ENCODE data around the gene C6orf163.
A peak's percentile ranks its signal among the peaks of the same experiment; 100 is the strongest.

Gene C6orf163

DNA sequence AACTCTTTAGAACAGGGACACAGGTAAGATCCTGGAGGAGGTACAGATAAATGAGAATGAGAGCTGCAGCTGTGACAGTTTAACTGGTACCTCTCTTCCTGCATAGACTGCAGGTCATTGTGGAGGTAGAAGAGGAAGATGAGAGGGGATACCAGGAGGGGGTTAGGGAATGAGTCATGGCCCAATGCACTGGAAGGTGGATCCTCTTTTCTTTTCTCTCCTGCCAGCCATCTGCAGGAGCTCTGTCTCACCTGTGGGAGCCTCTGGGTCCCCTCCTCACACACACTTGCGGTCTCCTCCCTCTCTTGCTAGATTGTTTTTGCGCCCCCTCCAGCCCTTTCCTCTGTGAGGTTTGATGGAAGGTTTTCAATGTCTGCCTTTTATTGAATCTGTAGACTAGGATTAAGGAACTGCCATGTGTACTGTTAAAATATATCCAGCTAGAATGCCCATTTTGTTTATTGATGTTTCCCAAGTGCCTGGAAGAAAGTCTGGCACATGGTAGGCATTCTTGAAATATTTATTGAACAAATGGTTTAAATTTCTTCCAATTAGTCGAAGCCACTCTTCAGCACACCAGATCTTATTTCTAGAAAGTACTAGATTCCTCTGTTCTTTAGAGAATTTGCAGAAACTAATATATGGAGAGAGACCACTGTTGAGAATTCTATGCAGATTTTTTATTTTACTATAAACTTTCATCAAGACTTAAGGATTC is 13.0 kb downstream of the C6orf163 start:
- no peak for DNase-seq (ENCODE audit: low read depth)

DNA sequence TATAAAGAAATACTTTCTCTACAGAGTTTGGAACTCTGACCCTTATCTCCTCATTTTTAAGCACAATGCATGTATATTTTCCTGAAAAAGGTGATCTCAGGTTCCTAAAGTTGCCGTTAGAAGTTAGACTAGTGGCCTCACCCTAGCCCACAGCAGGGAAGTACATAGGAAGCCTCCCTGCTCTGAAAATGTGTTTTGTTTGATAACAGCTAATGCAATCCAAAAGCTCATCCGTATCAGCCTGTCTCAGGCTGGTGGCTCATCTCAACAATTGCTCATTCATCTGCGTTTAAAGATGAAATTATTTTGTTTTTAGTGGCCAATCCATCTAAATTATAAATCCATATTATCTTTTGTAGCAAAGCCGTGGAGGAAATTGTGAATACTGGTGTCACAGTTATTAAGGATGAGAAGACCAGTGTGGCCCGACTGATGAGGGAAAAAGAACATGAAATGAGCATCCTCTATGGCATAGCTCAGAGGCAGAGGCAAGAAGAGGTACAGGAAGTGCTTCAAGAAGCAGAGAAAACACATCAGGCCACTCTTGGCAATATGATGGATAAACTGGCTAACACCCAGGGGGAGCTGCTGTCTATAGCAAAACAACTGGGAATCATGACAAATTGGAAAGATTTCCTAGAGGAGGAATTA is 20.1 kb downstream of the C6orf163 start:
- no peak for DNase-seq (ENCODE audit: low read depth)

DNA sequence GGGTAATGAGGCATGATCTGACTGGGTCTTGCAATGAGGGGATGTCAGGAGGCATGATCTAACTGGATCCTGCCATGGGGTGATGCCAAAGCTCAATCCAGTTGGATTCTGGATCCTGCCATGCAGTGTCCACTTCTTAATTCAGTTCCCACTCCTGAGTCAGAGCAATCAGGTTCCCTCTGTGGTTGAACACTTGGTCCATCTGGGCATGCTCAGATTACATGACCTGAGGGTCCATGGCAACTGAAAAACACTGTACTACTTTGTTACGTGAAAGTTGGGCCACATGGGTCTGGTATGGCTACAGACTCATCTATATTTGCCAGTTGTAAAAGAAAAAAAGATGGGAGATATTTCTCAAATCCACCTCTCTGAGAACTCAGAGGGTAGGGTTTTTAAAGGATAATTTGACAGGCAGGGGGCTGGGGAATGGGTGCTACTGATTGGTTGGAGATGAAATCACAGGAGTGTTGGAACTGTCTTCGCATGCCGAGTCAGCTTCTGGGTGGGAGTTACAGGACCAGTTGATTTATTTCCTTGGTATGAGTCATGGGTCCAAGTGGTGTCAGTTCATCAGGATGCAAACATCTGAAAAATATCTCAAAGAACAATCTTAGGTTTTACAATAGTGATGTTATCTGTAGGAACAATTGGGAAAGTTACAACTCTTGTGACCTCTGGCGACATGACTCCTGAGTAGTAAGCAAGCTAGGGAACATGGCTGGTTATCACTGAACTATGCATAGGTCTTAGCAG is 21.6 kb downstream of the C6orf163 start:
- DNase-seq (ENCODE audit: low read depth) = peak; percentile 43

DNA sequence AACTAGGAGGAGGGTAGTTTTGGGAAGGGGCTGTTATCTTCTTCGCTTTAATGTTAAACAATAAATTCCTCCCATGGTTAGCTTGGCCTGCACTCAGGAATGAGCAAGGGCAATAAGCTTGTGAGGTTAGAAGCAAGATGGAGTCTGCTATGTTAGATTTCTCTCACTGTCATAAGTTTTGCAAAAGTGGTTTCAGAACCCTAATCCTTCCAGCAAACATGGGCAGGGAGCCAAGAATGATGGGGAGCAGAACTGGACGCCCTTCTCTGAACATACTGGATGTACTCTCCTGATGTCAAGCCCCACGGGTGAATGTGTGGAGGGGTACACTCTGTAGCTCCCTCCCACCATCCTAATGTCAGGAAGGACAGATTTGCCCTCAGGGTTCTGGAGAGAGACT is 22.3 kb downstream of the C6orf163 start:
- DNase-seq (ENCODE audit: low read depth) = no peak

DNA sequence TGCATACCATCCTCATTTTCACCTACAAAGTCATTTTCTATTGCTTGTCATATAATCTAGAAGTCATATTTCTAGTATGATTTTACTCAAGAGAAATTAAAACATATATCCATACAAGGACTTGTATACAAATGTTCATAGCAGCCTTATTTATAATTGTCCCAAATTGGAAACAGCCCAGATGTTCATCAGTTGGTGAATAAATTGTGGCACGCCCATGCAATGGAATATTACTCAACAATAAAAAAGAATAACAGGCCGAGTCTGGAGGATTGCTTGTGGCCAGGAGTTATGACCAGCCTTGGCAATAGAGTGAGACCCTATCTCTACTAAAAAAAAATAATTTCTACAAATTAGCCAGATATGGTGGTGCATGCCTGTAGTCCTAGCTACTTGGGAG is 28.8 kb downstream of the C6orf163 start:
- no peak for DNase-seq (ENCODE audit: low read depth)

DNA sequence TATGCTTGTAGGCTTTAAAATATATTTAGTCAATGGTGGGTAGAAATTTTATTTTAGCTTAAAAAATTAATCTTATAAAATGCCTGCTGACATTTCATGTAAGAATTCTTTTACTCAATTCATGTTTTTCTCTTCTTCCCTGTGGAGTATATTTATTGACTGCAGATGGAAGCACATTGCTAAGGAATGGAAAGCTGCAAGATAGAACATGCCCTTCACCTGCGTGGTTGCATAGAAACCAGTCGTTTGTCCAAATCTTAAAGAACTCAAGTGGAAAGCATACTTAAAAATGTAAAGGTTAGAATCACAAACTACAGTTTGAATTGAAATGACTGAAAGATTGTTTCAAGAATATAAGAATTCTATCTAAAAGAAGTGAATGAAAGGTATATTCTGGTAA is 30.7 kb downstream of the C6orf163 start:
- DNase-seq (ENCODE audit: low read depth) = no peak

DNA sequence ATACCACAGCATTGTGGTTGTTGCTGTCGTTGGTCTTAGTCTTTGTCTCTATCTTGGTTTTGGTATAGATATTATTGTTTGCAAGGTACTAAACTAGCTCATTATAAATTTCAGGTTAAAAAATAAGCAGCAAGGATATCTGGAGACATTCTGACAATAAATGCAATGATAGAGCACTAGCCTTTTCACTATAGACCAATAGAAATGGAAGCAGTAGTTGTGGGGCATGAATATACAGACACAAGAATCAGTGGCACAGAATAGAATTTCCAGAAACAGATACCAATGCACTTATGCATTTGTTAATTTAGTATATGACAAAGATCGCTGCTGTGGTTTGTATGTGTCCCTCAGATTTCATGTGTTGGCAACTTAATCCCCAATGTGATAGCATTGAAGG is 32.0 kb downstream of the C6orf163 start:
- no peak for DNase-seq (ENCODE audit: low read depth)

DNA sequence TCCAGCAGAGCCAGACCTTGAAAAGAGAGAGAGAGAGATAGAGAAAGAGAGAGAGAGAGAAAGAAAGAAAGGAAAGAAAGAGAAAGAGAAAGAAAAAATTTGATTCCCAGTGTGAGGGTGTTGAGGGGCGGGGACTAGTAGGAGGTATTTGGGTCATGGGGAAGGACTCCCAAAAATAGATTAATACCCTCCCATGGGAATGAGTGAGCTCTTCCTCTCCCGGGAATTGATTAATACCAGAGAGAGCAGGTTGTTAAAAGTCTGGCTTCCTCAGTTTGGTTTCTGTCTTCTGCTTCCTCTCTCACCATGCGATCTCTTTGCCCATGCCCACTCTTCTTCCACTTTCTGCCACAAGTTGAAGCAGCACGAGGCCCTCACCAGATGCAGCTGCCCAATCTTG is 34.3 kb downstream of the C6orf163 start:
- no peak for DNase-seq (ENCODE audit: low read depth)

DNA sequence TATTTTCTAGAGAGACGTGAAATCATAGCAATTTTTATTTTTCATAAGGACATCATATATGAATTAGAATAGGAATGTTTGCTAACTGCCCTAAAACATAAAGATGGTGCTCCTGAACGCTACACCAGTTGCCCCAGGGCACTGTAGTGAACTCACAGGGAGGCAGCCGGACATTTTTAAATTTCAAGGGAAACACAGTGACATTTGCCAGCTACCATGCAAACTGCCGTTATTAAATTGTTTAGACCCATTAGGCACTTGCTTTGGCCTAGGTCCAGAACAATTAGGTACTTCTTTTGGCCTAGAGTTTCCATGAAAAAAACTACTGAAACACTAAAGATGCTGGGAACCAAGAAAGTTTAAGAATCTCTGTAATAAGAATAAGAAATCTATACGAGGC is 38.2 kb downstream of the C6orf163 start:
- no peak for DNase-seq (ENCODE audit: low read depth)

DNA sequence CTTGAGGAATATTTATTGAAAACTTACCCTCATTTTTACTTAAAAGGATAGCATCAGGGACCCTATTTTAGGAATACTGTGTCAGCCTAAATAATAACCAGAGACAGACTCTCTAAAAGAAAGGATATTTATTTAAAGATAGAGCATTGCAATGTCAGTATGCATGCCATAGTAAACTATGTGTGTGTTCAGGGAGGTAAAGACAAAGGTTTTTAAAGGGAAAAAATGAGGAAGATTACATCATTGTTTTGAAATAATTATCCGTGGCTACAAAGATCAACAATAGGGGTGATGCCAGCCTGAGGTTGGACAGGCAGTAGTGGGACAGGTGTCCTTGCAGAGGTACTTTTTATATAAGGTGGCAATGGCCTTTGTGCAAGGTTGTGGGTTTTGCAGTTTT is 39.4 kb downstream of the C6orf163 start:
- DNase-seq (ENCODE audit: low read depth) = no peak

DNA sequence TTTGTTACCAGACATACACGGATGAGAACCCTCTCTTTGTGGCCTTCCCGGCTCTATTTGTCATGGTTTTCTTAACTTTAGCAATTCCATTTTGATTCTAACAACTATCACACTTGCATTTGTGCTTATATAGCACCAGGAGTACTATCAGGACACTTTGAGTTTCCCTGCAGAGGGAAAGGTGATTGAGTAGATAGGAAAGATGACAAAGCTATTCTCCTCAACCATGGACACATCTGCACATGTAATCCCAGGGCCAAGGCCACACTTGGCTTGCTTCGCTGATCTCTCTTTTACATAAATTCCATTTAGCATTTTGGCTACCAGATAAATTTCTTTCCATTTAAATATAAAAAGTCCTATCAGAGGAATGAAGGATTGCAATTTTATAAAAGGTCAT is 39.8 kb downstream of the C6orf163 start:
- no peak for DNase-seq (ENCODE audit: low read depth)

DNA sequence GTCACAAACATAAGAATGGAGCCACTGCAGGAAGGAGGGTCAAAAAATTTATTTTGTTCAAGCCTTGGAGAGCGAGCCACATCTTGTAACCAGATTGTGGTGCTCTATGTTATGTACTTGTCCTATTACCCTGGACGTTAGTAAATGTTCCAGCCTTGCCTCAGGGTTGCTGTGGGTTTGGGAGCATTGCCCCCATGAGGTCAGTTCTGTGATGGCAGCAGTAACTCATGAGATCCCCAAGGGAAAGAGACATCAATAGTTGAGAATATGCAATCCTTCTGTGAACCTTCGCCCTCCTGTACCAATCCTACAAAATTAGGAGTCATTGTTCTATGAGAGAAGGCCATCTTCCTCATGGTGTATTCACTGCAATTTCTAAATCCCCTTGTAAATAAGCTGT is 46.7 kb downstream of the C6orf163 start:
- peak; percentile 53 for DNase-seq (ENCODE audit: low read depth)

DNA sequence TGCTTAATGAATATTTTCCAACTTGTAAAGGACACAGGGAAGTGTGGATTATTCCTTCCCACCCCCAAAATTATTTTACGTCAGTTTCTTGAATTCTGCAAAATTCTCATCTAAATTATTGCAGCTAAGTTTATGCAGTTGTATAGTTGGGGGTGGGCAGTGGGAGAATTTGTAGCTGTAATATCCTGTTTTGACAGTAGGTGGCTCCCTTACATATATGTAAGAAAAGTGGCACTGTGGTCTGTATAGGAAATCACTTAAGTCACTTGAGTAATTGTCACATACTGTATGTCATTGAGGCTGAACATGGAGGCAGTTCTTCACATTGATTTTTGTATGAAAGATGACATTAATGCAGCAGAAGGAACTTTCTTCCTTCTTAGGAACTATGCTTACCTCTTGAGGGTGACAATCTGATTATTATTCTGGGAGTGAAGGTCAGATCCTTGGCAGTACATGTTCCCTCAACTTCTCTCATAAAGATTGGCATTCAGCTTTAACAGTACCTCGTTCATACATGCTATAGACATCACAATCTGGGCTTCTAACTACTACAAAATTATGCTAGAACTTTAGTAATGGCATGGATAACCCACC is 48.5 kb downstream of the C6orf163 start:
- peak; percentile 80 for DNase-seq (ENCODE audit: low read depth)

DNA sequence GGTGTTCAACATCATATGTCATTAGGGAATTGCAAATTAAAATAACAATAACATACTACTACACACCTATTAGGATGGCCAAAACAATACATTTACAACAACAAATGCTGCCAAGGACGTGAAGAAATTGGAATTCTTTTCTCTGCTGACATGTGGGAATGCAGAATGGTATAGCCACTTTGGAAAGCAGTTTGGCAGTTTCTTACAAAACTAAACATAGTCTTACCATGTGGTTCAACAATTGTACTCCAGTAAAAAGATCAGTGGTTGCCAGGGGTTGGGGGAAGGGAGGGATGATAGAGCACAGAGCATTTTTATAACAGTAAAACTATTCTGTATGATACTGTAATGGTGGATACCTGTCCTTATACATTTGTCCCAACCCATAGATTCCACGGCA is 50.8 kb downstream of the C6orf163 start:
- DNase-seq (ENCODE audit: low read depth) = no peak

DNA sequence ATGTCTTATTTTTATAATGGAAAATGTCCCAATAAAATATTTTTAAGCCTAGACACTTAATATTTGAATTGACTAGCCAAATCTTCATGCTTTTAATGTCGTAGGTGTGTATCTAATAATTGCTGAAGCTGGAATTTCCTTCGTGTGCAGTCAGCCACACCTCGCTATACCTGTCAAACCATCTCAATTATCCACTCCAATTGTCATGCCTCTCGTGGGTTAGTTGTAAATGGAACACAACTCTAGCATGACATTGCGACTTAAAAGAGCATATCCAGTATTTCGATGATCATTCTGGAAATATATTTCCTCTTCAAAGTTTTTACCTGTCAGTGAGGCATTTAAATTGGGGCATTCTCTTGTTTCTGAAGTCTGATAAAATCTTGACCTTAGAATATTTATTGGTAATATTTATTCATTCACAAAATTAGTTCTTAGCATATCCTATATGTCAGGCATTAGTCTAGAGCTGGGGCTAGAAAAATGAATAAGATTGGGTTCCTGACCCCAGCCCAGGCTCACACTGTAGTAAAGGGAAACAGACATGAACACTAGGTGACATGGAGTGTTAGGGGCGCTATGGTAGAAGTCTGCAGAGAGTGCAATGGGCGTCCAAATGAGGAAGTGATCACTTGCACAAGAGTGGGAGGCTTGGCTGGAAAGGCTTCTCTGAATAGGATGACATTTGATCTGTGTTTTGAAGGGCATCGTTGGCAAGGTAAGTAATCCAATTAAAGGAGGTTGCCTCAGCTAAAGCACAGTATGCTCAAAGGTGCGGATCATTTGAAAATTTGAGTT is 52.2 kb downstream of the C6orf163 start:
- DNase-seq (ENCODE audit: low read depth) = no peak

DNA sequence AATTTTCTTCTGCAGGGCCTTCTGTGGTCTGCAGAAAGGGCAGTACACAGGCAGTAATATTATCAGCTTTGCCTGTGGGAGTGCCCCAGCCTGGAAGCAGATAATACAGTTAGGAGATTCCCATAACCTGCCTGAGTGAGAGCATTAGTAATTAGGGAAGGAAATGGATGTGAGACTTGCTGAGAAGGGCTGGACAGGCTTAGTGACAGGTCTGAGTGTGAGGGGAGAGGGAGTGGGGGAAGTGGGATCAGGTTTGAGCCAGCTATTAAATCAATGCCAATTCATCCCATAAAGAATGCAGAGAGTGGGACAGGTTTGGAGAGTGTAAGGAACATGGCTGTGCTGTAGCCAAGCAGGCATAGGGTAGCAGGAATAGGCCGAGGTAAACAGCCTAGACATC is 53.0 kb downstream of the C6orf163 start:
- DNase-seq (ENCODE audit: low read depth) = no peak

DNA sequence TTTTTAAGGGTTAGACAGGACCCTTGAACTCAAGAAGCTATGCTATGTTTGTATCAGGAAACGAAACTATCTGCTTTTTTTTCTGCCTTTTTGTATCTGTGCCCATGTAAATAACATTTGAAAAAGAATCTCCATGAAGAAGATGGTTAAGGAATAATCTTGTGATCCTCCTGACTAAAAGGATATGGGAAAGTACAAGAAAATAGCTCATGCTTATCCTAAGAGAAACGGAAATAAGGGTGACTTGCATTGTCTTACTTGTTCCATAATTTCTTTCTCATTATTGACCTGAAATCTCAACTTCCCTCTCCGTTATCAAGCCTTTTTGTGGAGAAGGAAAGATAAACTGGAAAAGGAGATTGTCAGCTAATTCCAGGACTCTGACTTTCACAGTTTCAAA is 57.2 kb downstream of the C6orf163 start:
- DNase-seq (ENCODE audit: low read depth) = no peak

DNA sequence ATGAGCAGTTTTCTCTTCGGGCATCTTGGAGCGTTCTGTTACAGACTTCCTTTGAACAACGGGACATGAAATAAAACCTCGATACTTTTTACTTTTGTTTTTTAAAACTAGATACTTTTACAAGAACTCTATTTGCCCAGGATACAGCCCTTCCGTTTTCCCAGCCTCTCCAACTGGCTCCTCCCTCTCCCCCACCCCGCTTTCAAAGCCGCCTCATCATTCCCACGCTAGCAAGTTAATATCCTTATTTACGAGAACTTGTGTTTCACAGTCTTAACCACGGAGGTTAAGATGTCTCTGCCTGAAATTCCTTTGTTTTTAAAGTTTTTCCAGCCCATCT is 62.9 kb downstream of the C6orf163 start:
- DNase-seq (ENCODE audit: low read depth) = peak; percentile 59

DNA sequence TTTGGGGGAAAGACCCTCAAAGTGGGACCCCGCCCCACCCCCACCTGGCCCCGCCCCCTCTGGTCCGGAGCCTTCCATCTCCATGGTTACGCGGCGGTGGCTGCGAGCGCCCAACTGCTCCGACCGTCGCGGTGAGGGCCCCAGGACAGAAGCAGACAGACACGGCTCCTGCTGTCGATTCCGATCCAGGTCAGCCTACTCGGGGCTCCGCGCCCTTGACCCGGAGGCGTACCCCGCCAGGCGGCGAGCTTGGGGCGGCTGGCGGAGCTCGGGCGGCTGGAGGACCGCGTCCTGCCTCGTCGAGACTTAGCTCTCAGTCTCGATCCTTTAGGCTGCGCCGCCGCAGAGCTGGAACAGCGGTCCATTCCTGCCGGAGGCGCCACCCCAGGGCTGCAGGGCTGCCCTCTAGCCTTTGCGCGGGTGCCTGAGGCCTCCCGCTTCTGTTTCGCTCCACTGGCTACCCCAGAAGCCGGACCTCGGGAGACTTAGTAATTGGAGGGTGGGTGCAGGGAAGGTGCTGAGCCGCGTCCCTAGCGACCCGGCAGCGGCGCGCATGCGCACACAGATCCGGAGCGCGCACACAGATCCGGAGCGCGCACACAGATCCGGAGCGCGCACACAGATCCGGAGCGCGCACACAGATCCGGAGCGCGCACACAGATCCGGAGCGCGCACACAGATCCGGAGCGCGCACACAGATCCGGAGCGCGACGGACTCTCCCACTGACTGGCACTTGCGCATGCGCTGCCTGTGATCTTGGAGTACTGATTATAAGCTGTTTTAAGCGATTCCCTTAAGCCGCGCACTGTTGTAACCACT is 63.5 kb downstream of the C6orf163 start, which contains the start of gene CFAP206:
Gene CFAP206, plus strand, starts transcription at position 72 of the 820 bp plus-strand sequence. CDS start 1,868 bp downstream, outside the sequence.
- DNase-seq (ENCODE audit: low read depth) = peak; percentile 85

DNA sequence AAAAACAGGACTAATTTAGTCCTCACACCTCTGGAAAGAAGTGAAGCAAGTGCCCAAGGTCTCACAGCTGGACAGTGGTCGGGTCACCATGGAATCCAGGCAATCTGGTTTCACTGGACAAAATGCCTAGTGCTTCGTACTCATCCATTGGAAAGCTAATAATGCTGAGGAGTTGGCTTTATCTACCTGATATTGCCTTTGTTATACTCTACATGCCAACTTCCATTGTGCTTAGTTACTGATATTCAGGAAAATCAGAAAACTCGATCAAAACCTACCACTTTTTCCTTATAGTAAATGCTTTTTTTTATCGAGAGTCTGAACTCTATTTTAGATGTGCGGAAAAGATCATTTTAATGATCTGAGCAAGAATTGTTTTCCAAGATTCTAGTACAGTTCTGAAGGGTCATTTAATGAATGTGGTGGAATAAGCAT is 64.1 kb downstream of the C6orf163 start:
- no peak for DNase-seq (ENCODE audit: low read depth)

Data from ELR (cell line).